Measurements from ENCODE around the gene ALKBH3.

The ALKBH3 gene

GRCh38 chr11:43892851-43893250 is 12.2 kb downstream of the ALKBH3 start:
- Histone ChIP-seq H3K4me3 (replicated peaks; ENCODE audit: low read depth, low read length) (no peak overlapping the region), H3K36me3 (ENCODE audit: control insufficient read depth, insufficient read depth, low read length) (peaks cover 13% of the 10 kb centered on the region), H3K27me3 (replicated peaks; ENCODE audit: control insufficient read depth, insufficient read depth, low read length) (no peaks in the 10 kb centered on the region)
- no peak for DNase-seq (ENCODE audit: extremely low read depth, insufficient read length)
- TF ChIP-seq CTCF (IDR thresholded peaks at IDR 0.05; ENCODE audit: insufficient read depth, low read length, poor library complexity, severe bottlenecking): no peak

- Histone ChIP-seq H3K36me3 (ENCODE audit: control insufficient read depth, insufficient read depth, low read length) (peaks cover 19% of the 10 kb centered on the region), H3K27me3 (replicated peaks; ENCODE audit: control insufficient read depth, insufficient read depth, low read length) (no peaks in the 10 kb centered on the region), H3K4me3 (replicated peaks; ENCODE audit: low read depth, low read length) (no peak overlapping the region)
- no peak for DNase-seq (ENCODE audit: extremely low read depth, insufficient read length)
- TF ChIP-seq CTCF (IDR thresholded peaks at IDR 0.05; ENCODE audit: insufficient read depth, low read length, poor library complexity, severe bottlenecking): no peak
Measured at GRCh38 chr11:43894546-43894945, 13.9 kb downstream of the ALKBH3 start.

GRCh38 chr11:43895601-43896000 is 15.0 kb downstream of the ALKBH3 start:
- Histone ChIP-seq H3K36me3 (ENCODE audit: control insufficient read depth, insufficient read depth, low read length) (peaks cover 14% of the 10 kb centered on the region), H3K4me3 (replicated peaks; ENCODE audit: low read depth, low read length) (no peak overlapping the region), H3K27me3 (replicated peaks; ENCODE audit: control insufficient read depth, insufficient read depth, low read length) (no peaks in the 10 kb centered on the region)
- DNase-seq (ENCODE audit: extremely low read depth, insufficient read length): no peak
- no peak for TF ChIP-seq CTCF (IDR thresholded peaks at IDR 0.05; ENCODE audit: insufficient read depth, low read length, poor library complexity, severe bottlenecking)

- H3K27me3 ChIP-seq (replicated peaks; ENCODE audit: control insufficient read depth, insufficient read depth, low read length): no peaks in the 10 kb centered on the region
- no peak overlapping the region for H3K4me3 ChIP-seq (replicated peaks; ENCODE audit: low read depth, low read length)
- TF ChIP-seq CTCF (IDR thresholded peaks at IDR 0.05; ENCODE audit: insufficient read depth, low read length, poor library complexity, severe bottlenecking): no peak
- no peak for DNase-seq (ENCODE audit: extremely low read depth, insufficient read length)
- peaks cover 11% of the 10 kb centered on the region for H3K36me3 ChIP-seq (ENCODE audit: control insufficient read depth, insufficient read depth, low read length)
Measured at GRCh38 chr11:43898574-43898973, 17.9 kb downstream of the ALKBH3 start.

GRCh38 chr11:43899094-43899493 is 18.5 kb downstream of the ALKBH3 start:
- Histone ChIP-seq H3K36me3 (ENCODE audit: control insufficient read depth, insufficient read depth, low read length) (peaks cover 11% of the 10 kb centered on the region), H3K27me3 (replicated peaks; ENCODE audit: control insufficient read depth, insufficient read depth, low read length) (no peaks in the 10 kb centered on the region), H3K4me3 (replicated peaks; ENCODE audit: low read depth, low read length) (no peak overlapping the region)
- TF ChIP-seq CTCF (IDR thresholded peaks at IDR 0.05; ENCODE audit: insufficient read depth, low read length, poor library complexity, severe bottlenecking): no peak
- DNase-seq (ENCODE audit: extremely low read depth, insufficient read length): no peak

- no peak for TF ChIP-seq CTCF (IDR thresholded peaks at IDR 0.05; ENCODE audit: insufficient read depth, low read length, poor library complexity, severe bottlenecking)
- DNase-seq (ENCODE audit: extremely low read depth, insufficient read length): no peak
- H3K36me3 ChIP-seq (ENCODE audit: control insufficient read depth, insufficient read depth, low read length): peaks cover 11% of the 10 kb centered on the region
Measured at GRCh38 chr11:43901551-43901950, 20.9 kb downstream of the ALKBH3 start.

More at GRCh38 chr11:43901551-43901950, 20.9 kb downstream of the ALKBH3 start:
- no peaks in the 10 kb centered on the region for H3K27me3 ChIP-seq (replicated peaks; ENCODE audit: control insufficient read depth, insufficient read depth, low read length)
- no peak overlapping the region for H3K4me3 ChIP-seq (replicated peaks; ENCODE audit: low read depth, low read length)
